GM18520 (cell line): ENCODE data around the gene TPRX1.
"Not testable (repeated sequence)": the region's sequence is repeated elsewhere in the genome, so short reads cannot be mapped to it uniquely, and the experiment has no call there.

Source experiments
- ATAC-seq: cut with Tn5 transposase; IDR thresholded peaks from one replicate; pipeline ENCODE4 v1.9.1; 2021; ENCODE audit not compliant: unreplicated experiment

TPRX1 gene

GRCh38 chr19:47771291-47771690, 33.1 kb downstream of the TPRX1 start:
- not testable (repeated sequence) for ATAC-seq

DNA sequence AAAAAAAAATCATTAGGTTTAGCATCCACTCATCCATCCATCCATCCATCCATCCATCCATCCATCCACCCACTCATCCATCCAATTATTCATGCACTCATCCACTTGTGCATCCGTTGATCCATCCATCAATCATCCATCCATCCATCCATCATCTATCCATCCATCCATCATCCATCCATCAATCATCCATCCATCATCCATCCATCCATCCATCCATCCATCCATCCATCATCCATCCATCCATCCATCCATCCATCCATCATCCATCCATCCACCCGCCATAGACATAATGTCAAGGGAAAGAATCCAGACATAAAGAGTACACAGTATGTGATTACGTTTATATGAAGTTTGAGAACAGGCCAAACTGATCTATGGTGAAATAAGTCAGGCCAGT, 34.8 kb downstream of the TPRX1 start:
- no peak for ATAC-seq

DNA sequence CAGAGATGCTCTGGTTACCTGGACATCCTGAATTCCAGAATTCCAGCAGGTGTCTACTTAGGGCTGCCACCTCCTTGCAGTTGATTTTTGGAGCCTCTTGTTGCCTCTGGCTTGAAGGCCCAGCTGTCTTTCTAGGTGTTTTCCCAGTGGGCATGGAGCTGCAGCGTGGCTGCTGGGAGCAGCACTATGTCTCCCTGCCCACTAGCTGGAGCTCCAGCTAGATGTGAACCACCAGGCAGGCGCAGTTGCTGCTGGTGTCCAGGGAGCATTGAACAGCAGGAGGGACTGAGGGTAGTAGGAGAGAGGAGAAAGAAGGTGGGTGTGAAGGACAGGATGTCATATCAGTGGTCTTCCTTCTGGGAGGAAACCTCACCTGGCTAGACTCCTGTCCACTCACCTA, 35.7 kb downstream of the TPRX1 start:
- no peak for ATAC-seq

GRCh38 chr19:47767349-47767748, 37.0 kb downstream of the TPRX1 start:
- ATAC-seq, result no peak

DNA sequence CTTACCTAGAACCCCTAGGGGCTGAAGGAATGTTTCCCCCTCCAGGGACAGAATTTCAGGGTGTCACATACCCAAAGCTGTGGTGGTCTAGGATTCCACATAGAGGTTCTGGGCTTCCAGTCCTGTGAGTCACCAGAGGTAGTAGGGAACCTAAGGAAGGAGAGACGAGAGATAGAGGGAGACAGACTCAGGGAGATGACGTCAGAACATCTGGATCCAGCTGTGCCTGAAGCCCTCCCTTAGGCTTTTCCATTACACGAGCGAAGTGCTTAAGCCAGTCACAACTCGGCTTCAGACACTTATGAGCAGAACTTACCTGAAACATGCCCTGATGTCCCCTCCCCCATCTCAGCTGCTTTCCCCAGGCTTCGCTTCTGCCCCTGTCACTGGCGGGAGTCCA, 37.7 kb downstream of the TPRX1 start:
- ATAC-seq, result no peak

GRCh38 chr19:47766359-47766620, 38.1 kb downstream of the TPRX1 start:
- ATAC-seq, result no peak

DNA sequence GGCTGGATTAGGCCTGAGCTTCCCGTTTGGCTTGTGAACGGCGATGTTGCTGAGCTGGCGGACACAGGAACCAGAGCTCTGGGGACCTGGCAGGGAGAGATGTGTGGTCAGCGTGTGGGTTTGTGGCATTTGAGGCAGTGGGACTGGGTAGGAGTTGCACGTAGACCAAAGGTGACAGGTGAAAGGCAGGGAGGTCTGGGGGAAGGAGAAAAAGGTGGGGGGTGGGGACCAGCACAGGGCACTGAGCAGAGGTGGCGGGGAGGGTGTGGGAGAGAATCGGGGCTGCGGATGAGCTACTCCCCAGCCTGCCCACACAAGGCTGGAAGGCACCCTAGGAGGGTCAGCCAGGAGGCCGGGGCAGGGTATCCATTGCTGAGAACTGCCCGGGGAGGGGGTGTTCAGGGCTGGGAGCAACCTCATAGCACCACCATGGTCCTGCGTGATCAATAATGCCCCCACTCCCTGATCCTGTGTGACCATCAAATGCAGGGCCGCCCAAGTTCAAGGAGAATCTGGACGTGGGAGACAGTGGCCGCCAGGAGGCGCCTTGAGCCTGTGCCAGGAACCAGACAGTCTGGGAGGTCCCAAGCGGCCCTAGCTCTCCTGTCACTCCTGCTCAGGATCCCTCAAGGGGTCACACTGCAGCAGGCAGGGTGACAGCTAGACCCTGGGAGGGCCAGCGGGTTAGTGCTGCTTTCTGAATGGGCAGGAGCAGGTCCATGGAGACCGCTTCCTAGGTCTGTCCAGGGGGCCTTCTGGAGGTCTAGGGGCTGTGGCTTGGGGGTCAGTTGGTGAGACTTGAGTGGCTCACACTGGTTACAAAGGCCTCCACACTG, 38.6 kb downstream of the TPRX1 start:
- ATAC-seq, result no peak

- not testable (repeated sequence) for ATAC-seq
These were observed 39.6 kb downstream of the TPRX1 start for GRCh38 chr19:47764705-47765104.

DNA sequence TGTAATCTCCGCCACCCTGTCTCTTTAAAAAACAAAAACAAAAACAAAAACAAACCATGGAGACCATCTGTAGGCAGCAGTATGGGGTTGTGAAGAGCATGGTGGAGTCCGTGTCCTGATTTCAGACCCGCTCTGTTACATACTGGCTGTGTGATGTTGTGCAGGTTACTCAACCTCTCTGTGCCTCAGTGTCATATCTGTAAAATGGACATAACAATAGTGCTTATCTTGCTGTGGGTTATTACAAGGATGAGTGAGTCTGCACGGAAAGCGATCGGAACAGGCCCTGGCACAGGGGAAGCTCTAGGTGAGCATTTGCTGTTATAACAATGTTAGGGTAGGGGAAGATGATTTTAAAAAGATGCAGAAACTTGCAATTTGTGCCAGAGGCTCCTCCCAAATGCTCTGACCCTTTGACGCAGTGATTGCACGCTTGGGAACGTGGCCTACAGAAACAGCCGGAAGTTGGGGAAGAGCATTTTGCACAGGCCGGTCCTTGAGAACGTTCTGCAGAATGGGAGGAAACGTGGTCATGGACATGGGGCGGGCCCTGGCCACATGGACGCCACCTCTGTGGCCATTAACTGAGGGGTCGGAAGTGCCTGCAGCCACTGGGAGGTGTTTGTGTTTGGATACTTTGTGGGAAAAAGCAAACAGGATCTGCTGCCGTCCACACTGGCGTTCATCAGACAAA, 41.6 kb downstream of the TPRX1 start:
- no peak for ATAC-seq

DNA sequence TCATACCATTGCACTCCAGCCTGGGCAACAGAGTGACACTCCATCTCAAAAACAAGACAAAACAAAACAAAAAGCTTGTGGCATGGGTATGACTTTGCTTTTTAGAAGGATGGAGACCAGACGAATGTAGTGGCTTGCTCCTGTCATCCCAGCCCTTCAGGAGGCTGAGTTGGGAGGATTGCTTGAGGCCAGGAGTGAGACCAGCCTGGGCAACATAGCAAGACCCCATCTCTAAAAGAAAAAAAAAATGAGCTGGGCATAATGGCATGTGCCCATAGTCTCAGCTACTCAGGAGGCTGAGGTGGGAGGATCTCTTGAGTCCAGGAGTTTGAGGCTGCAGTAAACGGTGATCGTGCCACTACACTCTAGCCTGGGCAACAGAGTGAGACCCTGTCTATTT, 42.2 kb downstream of the TPRX1 start:
- ATAC-seq, result no peak

DNA sequence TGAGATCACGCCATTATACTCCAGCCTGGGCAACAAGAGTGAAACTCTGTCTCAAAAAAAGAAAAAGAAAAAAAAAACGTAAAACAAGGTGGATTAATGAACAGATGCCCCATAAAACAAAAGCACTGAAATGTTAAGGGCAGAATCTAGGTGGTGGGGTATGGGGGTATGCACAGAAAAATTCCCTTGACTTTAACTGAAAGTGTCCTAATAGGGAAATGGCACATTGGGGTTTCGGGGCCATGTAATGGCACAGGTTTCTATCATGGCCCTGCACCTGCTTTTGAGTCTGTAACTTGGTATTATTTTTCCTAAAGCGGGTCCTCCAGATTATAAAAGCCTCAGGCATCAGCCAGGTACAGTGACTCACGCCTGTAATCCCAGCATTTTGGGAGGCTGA, 42.8 kb downstream of the TPRX1 start:
- ATAC-seq, result no peak

GRCh38 chr19:47760632-47760999, 43.7 kb downstream of the TPRX1 start:
- no peak for ATAC-seq

- no peak for ATAC-seq
These were observed 45.9 kb downstream of the TPRX1 start for GRCh38 chr19:47758443-47758804.

DNA sequence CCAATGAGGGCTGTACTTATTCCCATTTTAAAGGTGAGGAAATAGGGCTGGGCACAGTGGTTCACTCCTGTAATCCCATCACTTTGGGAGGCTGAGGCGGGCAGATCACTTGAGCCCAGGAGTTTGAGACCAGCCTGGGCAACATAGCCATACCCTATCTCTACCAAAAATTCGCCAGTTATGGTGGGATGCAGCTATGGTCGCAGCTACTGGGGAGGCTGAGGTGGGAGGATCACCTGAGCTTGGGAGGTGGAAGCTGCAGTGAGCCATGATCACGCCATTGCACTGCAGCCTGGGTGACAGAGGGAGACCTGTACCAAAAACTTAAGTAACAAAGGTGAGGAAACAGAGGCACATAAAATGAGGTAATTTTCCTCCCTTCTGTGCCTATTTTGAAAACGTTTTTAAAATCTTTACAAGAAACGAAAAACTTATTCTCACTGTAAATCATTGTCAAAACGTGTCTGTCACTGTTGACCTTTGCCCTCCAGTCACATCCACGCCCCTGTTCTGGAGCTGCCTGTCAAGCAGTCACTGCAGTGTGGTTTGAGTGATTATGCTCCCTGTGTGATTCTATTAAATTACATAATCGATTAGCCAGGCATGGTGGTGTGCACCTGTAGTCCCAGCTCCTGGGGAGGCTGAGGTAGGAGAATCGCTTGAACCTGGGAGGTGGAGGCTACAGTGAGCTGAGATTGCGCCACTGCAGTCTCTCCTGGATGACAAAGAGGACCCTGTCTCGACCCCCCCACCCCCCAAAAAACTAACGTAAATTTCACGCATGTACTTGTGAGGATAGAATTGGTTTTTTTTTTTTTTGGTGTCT, 46.5 kb downstream of the TPRX1 start:
- no peak for ATAC-seq

GRCh38 chr19:47756953-47757608, 47.3 kb downstream of the TPRX1 start:
- no peak for ATAC-seq

- ATAC-seq, result no peak
These were observed 47.8 kb downstream of the TPRX1 start for GRCh38 chr19:47756627-47756929.

- ATAC-seq, result no peak
These were observed 48.4 kb downstream of the TPRX1 start for GRCh38 chr19:47755762-47756626.

DNA sequence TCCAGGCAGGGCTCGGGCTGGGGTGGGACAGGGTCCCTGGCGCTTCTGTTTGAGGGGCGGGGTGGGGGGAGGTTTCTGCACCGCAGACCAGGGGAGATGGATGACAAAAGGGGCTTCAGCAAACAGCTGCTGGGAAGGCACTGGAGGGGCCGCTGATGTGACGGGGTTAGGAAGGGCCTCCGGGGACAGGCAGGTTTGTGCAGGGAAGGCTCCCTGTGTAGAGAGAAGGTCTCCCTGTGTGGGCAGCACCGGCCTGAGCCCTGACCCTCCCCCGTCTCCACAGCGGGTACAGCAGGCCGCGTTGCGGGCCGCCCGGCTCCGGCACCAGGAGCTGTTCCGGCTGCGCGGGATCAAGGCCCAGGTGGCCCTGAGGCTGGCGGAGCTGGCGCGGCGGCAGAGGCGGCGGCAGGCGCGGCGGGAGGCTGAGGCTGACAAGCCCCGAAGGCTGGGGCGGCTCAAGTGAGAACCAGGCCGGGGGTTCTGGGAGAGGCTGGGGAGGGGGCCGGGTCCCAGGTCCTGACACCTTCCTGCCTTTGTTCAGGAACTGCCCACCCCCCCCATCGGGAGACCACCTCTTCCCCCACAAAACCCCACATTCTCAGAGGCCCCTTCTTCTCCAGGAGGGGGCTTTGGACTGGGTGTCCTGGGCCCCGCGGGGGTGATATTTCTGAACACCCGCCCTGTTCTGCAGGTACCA, 49.1 kb downstream of the TPRX1 start:
- no peak for ATAC-seq

GRCh38 chr19:47754206-47755064, 49.9 kb downstream of the TPRX1 start:
- ATAC-seq, result no peak
